WTC11 (cell line): Measurements from ENCODE around the gene AFF3. TPM values are rescaled to one million over a fixed set of nuclear protein-coding genes. Genes with fewer than 3 reads are reported as not detected.

Experiments
- ATAC-seq: fragments of 200-7000 bp; cut with Tn5 transposase; 2 replicates; pipeline ENCODE4 v1.10.0; 2021; ENCODE audit warnings: mild to moderate bottlenecking, moderate library complexity
- CTCF ChIA-PET: fragments of 300-600 bp; sonication (Branson Sonifier 250); formaldehyde crosslinking; loops from one replicate; lab custom pipeline; 2021; ENCODE audit warnings: antibody characterized with exemption; lab: Charles Lee
- POLR2A ChIA-PET: fragments of 350-600 bp; sonication (Branson Sonifier 250); formaldehyde crosslinking; loops from one replicate; lab custom pipeline; 2021; ENCODE audit warnings: antibody characterized with exemption; lab: Charles Lee
- DNase-seq: peaks from one replicate; pipeline ENCODE4 v3.0.0; 2021; ENCODE audit warnings: low spot score
- H3K27ac Mint-ChIP-seq: 2 replicates; pipeline ENCODE4 v1.8.0; 2021; ENCODE audit warnings: mixed read lengths
- H3K27me3 Mint-ChIP-seq: 2 replicates; pipeline ENCODE4 v1.8.0; 2021; ENCODE audit warnings: low read depth, mild to moderate bottlenecking, moderate library complexity, mixed read lengths
- H3K36me3 Mint-ChIP-seq: 2 replicates; pipeline ENCODE4 v1.8.0; 2021; ENCODE audit warnings: mixed read lengths
- H3K4me1 Mint-ChIP-seq: 2 replicates; pipeline ENCODE4 v1.8.0; 2022; ENCODE audit warnings: mixed read lengths
- H3K4me3 Mint-ChIP-seq: 2 replicates; pipeline ENCODE4 v1.8.0; 2021; ENCODE audit warnings: mild to moderate bottlenecking, moderate library complexity, mixed read lengths
- H3K9me3 Mint-ChIP-seq: 2 replicates; pipeline ENCODE4 v1.8.0; 2021; ENCODE audit warnings: mixed read lengths
- AR ChIP-seq: fragments of 250-450 bp; sonication (Bioruptor Pico); IDR thresholded peaks from 2 replicates; pipeline ENCODE4 v1.9.0; 2021; ENCODE audit warnings: mild to moderate bottlenecking
- CREM ChIP-seq: sonication (generic); formaldehyde crosslinking; IDR thresholded peaks from 2 replicates; pipeline ENCODE4 v1.8.1; 2022; ENCODE audit warnings: mild to moderate bottlenecking, missing genetic modification reagents, moderate library complexity
- ESRRA ChIP-seq: sonication (generic); formaldehyde crosslinking; IDR thresholded peaks from 2 replicates; pipeline ENCODE4 v1.8.1; 2022; ENCODE audit warnings: mild to moderate bottlenecking, missing genetic modification reagents, borderline replicate concordance
- MYBL2 ChIP-seq: sonication (generic); formaldehyde crosslinking; IDR thresholded peaks from 2 replicates; pipeline ENCODE4 v1.8.1; 2023; ENCODE audit warnings: mild to moderate bottlenecking, moderate library complexity, missing genetic modification reagents
- NFE2L1 ChIP-seq: sonication (generic); formaldehyde crosslinking; IDR thresholded peaks from 2 replicates; pipeline ENCODE4 v1.8.1; 2023; ENCODE audit warnings: missing genetic modification reagents
- NR1H2 ChIP-seq: sonication (generic); formaldehyde crosslinking; IDR thresholded peaks from 2 replicates; pipeline ENCODE4 v1.9.0; 2021; ENCODE audit warnings: mild to moderate bottlenecking, moderate library complexity, missing genetic modification reagents
- NR2C2 ChIP-seq: sonication (generic); formaldehyde crosslinking; IDR thresholded peaks from 2 replicates; pipeline ENCODE4 v1.8.0; 2022; ENCODE audit warnings: mild to moderate bottlenecking, missing genetic modification reagents
- PRDM15 ChIP-seq: sonication (generic); formaldehyde crosslinking; IDR thresholded peaks from 2 replicates; pipeline ENCODE4 v1.8.0; 2022; ENCODE audit warnings: missing genetic modification reagents
- SMAD4 ChIP-seq: sonication (generic); formaldehyde crosslinking; IDR thresholded peaks from 2 replicates; pipeline ENCODE4 v1.8.0; 2022; ENCODE audit warnings: mild to moderate bottlenecking, missing genetic modification reagents
- STAT6 ChIP-seq: sonication (generic); formaldehyde crosslinking; conservative IDR thresholded peaks from 2 replicates; pipeline ENCODE4 v1.8.1; 2023; ENCODE audit warnings: mild to moderate bottlenecking, low read depth, missing genetic modification reagents, moderate library complexity
- TEAD4 ChIP-seq: sonication (generic); formaldehyde crosslinking; IDR thresholded peaks from 2 replicates; pipeline ENCODE4 v1.8.0; 2022; ENCODE audit warnings: mild to moderate bottlenecking, missing genetic modification reagents
- ZNF219 ChIP-seq: sonication (generic); formaldehyde crosslinking; IDR thresholded peaks from 2 replicates; pipeline ENCODE4 v1.8.0; 2023; ENCODE audit warnings: missing genetic modification reagents, mild to moderate bottlenecking, borderline replicate concordance
- ZNF232 ChIP-seq: sonication (generic); formaldehyde crosslinking; IDR thresholded peaks from 2 replicates; pipeline ENCODE4 v1.8.0; 2022; ENCODE audit warnings: mild to moderate bottlenecking, missing genetic modification reagents
- ZNF396 ChIP-seq: fragments of 250-450 bp; sonication (Bioruptor Pico); IDR thresholded peaks from 2 replicates; pipeline ENCODE4 v1.8.0; 2021; ENCODE audit warnings: mild to moderate bottlenecking, moderate library complexity, borderline replicate concordance
- total RNA-seq: library from RNA; stranded (reverse); gene quantifications from 3 replicates; pipeline ENCODE4 v1.2.3, GENCODE V29; 2021
- TF ChIP-seq, protein P1 (sequence below): sonication (generic); formaldehyde crosslinking; IDR thresholded peaks from 2 replicates; pipeline ENCODE4 v1.8.0; 2022; ENCODE audit warnings: mild to moderate bottlenecking, missing genetic modification reagents
- TF ChIP-seq, protein P2 (sequence below): sonication (generic); formaldehyde crosslinking; IDR thresholded peaks from 2 replicates; pipeline ENCODE4 v1.8.0; 2023; ENCODE audit warnings: mild to moderate bottlenecking, missing genetic modification reagents
- TF ChIP-seq, protein P3 (sequence below): sonication (generic); formaldehyde crosslinking; IDR thresholded peaks from 2 replicates; pipeline ENCODE4 v1.8.1; 2023; ENCODE audit warnings: mild to moderate bottlenecking, missing genetic modification reagents, moderate library complexity
- TF ChIP-seq, protein P4 (sequence below): sonication (generic); formaldehyde crosslinking; IDR thresholded peaks from 2 replicates; pipeline ENCODE4 v1.8.1; 2022; ENCODE audit warnings: low read depth, mild to moderate bottlenecking, moderate library complexity, missing genetic modification reagents, borderline replicate concordance

AFF3 gene
- total RNA-seq, 1 experiment from 2014 or later: 1.2 TPM

DNA sequence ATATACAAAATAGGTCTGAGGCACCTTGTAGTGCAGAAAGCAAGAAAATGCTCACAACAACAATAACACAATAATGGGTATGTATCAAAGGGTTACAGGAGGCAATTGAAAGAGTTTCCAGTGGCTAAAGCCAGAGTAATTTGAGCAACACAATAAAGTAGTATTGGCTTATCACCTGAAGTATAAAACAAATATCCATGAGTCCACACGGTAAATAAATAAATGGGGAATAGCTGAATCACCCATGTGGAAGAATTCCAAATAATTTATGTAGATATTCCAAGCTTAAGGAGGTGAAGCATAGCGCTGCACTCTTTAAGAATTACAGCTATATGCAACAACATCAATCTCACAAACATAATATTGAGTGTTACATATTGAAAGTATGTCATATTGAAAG lies 110.8 kb downstream of the AFF3 start:
- Mint-ChIP-seq H3K27me3 (no peaks in the 10 kb centered on the region; the same call in 1 of the 2 replicates), H3K9me3 (no peaks in the 10 kb centered on the region), H3K27ac (no peak overlapping the region), H3K4me3 (no peak overlapping the region), H3K4me1 (0 out of 2 replicates have a peak, but pooled peaks cover 5% of the 10 kb centered on the region), H3K36me3 (no peaks in the 10 kb centered on the region)
- ChIA-PET POLR2A (no interaction called here), CTCF (no interaction called here)
- ATAC-seq: no peak
- TF ChIP-seq ESRRA (no peak), CREM (CRISPR knock-in tag) (no peak), SMAD4 (no peak), ZNF396 (no peak), TEAD4 (CRISPR knock-in tag) (no peak), NR1H2 (no peak), MYBL2 (CRISPR knock-in tag) (no peak), NR2C2 (CRISPR knock-in tag) (no peak), PRDM15 (CRISPR knock-in tag) (no peak), AR (CRISPR knock-in tag) (no peak), NFE2L1 (CRISPR knock-in tag) (no peak), ZNF219 (CRISPR knock-in tag) (no peak), STAT6 (CRISPR knock-in tag) (no peak), ZNF232 (no peak)
- TF ChIP-seq, protein P1, sequence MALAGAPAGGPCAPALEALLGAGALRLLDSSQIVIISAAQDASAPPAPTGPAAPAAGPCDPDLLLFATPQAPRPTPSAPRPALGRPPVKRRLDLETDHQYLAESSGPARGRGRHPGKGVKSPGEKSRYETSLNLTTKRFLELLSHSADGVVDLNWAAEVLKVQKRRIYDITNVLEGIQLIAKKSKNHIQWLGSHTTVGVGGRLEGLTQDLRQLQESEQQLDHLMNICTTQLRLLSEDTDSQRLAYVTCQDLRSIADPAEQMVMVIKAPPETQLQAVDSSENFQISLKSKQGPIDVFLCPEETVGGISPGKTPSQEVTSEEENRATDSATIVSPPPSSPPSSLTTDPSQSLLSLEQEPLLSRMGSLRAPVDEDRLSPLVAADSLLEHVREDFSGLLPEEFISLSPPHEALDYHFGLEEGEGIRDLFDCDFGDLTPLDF (CRISPR knock-in tag): no peak
- TF ChIP-seq, protein P2, sequence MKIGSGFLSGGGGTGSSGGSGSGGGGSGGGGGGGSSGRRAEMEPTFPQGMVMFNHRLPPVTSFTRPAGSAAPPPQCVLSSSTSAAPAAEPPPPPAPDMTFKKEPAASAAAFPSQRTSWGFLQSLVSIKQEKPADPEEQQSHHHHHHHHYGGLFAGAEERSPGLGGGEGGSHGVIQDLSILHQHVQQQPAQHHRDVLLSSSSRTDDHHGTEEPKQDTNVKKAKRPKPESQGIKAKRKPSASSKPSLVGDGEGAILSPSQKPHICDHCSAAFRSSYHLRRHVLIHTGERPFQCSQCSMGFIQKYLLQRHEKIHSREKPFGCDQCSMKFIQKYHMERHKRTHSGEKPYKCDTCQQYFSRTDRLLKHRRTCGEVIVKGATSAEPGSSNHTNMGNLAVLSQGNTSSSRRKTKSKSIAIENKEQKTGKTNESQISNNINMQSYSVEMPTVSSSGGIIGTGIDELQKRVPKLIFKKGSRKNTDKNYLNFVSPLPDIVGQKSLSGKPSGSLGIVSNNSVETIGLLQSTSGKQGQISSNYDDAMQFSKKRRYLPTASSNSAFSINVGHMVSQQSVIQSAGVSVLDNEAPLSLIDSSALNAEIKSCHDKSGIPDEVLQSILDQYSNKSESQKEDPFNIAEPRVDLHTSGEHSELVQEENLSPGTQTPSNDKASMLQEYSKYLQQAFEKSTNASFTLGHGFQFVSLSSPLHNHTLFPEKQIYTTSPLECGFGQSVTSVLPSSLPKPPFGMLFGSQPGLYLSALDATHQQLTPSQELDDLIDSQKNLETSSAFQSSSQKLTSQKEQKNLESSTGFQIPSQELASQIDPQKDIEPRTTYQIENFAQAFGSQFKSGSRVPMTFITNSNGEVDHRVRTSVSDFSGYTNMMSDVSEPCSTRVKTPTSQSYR: no peak
- TF ChIP-seq, protein P3, sequence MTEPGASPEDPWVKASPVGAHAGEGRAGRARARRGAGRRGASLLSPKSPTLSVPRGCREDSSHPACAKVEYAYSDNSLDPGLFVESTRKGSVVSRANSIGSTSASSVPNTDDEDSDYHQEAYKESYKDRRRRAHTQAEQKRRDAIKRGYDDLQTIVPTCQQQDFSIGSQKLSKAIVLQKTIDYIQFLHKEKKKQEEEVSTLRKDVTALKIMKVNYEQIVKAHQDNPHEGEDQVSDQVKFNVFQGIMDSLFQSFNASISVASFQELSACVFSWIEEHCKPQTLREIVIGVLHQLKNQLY (CRISPR knock-in tag): no peak
- TF ChIP-seq, protein P4, sequence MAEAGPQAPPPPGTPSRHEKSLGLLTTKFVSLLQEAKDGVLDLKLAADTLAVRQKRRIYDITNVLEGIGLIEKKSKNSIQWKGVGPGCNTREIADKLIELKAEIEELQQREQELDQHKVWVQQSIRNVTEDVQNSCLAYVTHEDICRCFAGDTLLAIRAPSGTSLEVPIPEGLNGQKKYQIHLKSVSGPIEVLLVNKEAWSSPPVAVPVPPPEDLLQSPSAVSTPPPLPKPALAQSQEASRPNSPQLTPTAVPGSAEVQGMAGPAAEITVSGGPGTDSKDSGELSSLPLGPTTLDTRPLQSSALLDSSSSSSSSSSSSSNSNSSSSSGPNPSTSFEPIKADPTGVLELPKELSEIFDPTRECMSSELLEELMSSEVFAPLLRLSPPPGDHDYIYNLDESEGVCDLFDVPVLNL: no peak
- DNase-seq: no peak
